ENCODE results near the gene ZBTB12. TPM values are rescaled to one million over a fixed set of nuclear protein-coding genes. Genes with fewer than 3 reads are reported as not detected.

Gene ZBTB12
- total and polyA plus RNA-seq, 10 donors, result 1.3 to 4.6 (median 3.9) TPM

DNA sequence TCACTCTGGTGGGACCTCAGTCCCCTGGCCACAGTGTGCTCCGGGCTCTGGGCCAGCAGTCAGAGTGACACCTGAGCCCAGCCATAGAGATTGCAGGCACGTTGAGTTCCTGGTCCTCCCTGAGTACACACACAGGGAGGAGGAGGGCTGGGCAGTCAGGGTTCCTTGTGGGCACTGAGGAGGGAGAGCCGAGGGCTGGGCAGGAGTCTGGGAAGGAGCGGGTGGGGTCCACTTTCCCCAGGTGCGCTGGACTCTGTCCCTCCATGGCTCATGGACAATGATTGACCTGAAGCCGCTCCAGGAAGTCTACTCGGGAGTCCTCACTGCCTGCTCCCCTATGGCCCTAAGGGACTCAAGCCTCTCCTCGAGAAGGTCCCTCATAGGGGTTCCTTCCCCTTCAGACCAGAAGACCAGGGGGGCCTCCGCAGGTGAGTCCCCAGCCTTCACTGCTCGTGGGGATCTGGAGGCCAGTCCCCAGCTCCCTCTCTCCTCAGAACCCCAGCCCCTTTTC is 24.2 kb downstream of the ZBTB12 start:
- 66 to 83% (median 74%) methylated on average over 9 to 10 of the region's 10 CpGs for WGBS, 5 donors
- H3K36me3 ChIP-seq, result peaks cover 0 to 36% (median 34%) of the 10 kb centered on the region in 6 donors
- no peaks in the 10 kb centered on the region for H3K9me3 ChIP-seq
- peaks cover 0 to 24% (median 6%) of the 10 kb centered on the region in 6 donors for H3K4me1 ChIP-seq
- no peak for DNase-seq
- H3K27me3 ChIP-seq (replicated peaks in 1 of 7), result no peaks in the 10 kb centered on the region
- no peak for TF ChIP-seq POLR2AphosphoS5 (IDR thresholded peaks at IDR 0.05)
- no peak for TF ChIP-seq POLR2A (IDR thresholded peaks at IDR 0.05)
- TF ChIP-seq, protein P1, sequence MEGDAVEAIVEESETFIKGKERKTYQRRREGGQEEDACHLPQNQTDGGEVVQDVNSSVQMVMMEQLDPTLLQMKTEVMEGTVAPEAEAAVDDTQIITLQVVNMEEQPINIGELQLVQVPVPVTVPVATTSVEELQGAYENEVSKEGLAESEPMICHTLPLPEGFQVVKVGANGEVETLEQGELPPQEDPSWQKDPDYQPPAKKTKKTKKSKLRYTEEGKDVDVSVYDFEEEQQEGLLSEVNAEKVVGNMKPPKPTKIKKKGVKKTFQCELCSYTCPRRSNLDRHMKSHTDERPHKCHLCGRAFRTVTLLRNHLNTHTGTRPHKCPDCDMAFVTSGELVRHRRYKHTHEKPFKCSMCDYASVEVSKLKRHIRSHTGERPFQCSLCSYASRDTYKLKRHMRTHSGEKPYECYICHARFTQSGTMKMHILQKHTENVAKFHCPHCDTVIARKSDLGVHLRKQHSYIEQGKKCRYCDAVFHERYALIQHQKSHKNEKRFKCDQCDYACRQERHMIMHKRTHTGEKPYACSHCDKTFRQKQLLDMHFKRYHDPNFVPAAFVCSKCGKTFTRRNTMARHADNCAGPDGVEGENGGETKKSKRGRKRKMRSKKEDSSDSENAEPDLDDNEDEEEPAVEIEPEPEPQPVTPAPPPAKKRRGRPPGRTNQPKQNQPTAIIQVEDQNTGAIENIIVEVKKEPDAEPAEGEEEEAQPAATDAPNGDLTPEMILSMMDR (IDR thresholded peaks at IDR 0.05 in 8 of 11, conservative IDR thresholded peaks at IDR 0.05 in 3 of 11), result no peak
- intact Hi-C loops (cut with DNase I; ENCODE audit: low total_unique reads), result no loop called here
- peak overlapping the region in 5 of 8 donors; percentile 21 to 60 (median 47) for H3K27ac ChIP-seq
- no peak overlapping the region for H3K4me3 ChIP-seq

DNA sequence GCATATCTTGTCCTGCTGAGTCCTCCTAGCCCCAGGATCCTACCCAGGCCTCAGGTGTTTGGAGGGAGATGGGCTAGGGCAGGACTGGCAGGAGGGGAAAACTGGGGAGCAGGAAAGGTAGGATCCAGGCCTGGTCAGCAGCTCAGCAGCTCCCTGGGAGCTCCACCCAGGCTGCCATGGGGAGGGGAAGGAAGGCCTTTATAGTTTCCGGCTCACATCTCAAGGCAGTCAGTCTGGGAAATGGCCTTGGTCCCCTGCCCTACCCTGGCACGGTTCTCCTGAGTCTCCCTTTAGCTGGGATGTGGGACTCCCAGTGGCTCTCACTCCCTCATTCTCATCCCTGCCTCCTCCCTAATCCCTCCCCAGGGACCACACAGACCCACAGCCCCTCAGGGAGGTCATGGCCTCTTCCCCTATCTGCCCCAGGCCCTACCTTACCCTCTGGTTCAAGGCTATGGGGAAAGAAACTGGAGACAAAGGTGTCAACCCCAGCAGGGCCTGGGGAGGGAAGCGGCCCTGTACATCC is 24.7 kb downstream of the ZBTB12 start:
- no peak for DNase-seq
- H3K4me3 ChIP-seq, result no peak overlapping the region
- 60 to 81% (median 76%) methylated on average over 3 of the region's 3 CpGs for WGBS, 5 donors
- H3K4me1 ChIP-seq, result peaks cover 0 to 24% (median 6%) of the 10 kb centered on the region in 6 donors
- no peaks in the 10 kb centered on the region for H3K9me3 ChIP-seq
- intact Hi-C loops (cut with DNase I; ENCODE audit: low total_unique reads), result no loop called here
- H3K27me3 ChIP-seq (replicated peaks in 1 of 7), result no peaks in the 10 kb centered on the region
- peak overlapping the region in 5 of 8 donors; percentile 21 to 60 (median 47) for H3K27ac ChIP-seq
- TF ChIP-seq POLR2AphosphoS5 (IDR thresholded peaks at IDR 0.05), result peak in 2 of 3 donors; percentile 9 to 61
- TF ChIP-seq, protein P1 (IDR thresholded peaks at IDR 0.05 in 8 of 11, conservative IDR thresholded peaks at IDR 0.05 in 3 of 11), result no peak
- peaks cover 0 to 31% (median 29%) of the 10 kb centered on the region in 6 donors for H3K36me3 ChIP-seq

DNA sequence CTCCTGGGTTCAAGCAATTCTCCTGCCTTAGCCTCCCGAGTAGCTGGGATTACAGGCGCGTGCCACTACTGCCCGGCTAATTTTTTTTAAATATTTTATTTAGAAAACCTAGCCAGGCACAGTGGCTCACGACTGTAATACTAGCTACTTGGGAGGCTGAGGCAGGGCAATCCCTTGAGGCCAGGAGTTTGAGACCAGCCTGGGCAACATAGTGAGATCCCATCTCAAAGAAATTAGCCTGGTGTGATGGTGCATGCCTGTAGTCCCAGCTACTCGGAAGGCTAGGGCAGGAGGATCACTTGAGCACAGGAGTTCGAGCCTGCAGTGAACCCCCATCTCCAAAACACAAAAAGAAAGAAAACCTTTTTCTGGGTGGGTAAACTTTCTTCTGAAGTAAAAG is 25.5 kb downstream of the ZBTB12 start:
- Histone ChIP-seq H3K4me1 (peaks cover 0 to 27% (median 6%) of the 10 kb centered on the region in 6 donors), H3K9me3 (no peaks in the 10 kb centered on the region), H3K4me3 (no peak overlapping the region), H3K27me3 (replicated peaks in 1 of 7) (no peaks in the 10 kb centered on the region), H3K27ac (no peak overlapping the region), H3K36me3 (peaks cover 0 to 23% (median 21%) of the 10 kb centered on the region in 6 donors)
- intact Hi-C loops (cut with DNase I; ENCODE audit: low total_unique reads), result no loop called here
- WGBS, 5 donors, result 88 to 95% (median 92%) methylated on average over 7 of the region's 7 CpGs
- TF ChIP-seq POLR2AphosphoS5 (IDR thresholded peaks at IDR 0.05) (no peak), POLR2A (IDR thresholded peaks at IDR 0.05) (no peak)
- TF ChIP-seq, protein P1 (IDR thresholded peaks at IDR 0.05 in 8 of 11, conservative IDR thresholded peaks at IDR 0.05 in 3 of 11), result no peak
- no peak for DNase-seq

DNA sequence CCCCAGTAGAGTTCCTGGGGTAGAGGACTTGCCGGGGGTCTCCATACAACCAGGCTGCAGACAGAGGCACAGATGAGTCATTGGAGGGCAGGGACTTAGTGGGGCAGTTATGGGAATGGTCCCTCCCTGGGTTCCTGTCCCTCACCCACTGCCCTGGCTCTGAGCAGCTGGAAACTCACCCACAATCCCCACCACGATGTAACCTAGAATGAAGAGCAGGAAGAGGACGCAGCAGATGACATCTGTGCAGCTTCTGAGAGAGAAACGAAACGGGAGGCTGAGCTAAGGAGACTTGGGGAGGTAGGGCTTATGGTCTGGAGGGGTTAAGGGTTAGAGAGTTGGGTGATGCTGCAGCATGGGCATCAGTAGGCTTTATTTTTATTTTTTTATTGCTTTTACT is 26.0 kb downstream of the ZBTB12 start:
- Histone ChIP-seq H3K9me3 (no peaks in the 10 kb centered on the region), H3K4me1 (peaks cover 0 to 31% (median 6%) of the 10 kb centered on the region in 6 donors), H3K36me3 (peaks cover 0 to 18% (median 16%) of the 10 kb centered on the region in 6 donors), H3K27me3 (replicated peaks in 1 of 7) (no peaks in the 10 kb centered on the region), H3K4me3 (no peak overlapping the region), H3K27ac (no peak overlapping the region)
- TF ChIP-seq POLR2A (IDR thresholded peaks at IDR 0.05), result no peak
- no peak for TF ChIP-seq POLR2AphosphoS5 (IDR thresholded peaks at IDR 0.05)
- TF ChIP-seq, protein P1 (IDR thresholded peaks at IDR 0.05 in 8 of 11, conservative IDR thresholded peaks at IDR 0.05 in 3 of 11), result no peak
- WGBS, 5 donors, result 41 to 64% (median 55%) methylated on average over 5 of the region's 5 CpGs
- intact Hi-C loops (cut with DNase I; ENCODE audit: low total_unique reads), result no loop called here
- DNase-seq, result no peak

All from spleen (tissue), 11 donors.